HG02763 (cell line): ENCODE measurements around the gene LPA.
"Not testable (repeated sequence)": the region's sequence is repeated elsewhere in the genome, so short reads cannot be mapped to it uniquely, and the experiment has no call there.

Experiments
- ATAC-seq: cut with Tn5 transposase; IDR thresholded peaks from one replicate; pipeline ENCODE4 v1.9.1; 2021; ENCODE audit warnings: mild to moderate bottlenecking, moderate library complexity; ENCODE audit not compliant: unreplicated experiment

The LPA gene, protein sequence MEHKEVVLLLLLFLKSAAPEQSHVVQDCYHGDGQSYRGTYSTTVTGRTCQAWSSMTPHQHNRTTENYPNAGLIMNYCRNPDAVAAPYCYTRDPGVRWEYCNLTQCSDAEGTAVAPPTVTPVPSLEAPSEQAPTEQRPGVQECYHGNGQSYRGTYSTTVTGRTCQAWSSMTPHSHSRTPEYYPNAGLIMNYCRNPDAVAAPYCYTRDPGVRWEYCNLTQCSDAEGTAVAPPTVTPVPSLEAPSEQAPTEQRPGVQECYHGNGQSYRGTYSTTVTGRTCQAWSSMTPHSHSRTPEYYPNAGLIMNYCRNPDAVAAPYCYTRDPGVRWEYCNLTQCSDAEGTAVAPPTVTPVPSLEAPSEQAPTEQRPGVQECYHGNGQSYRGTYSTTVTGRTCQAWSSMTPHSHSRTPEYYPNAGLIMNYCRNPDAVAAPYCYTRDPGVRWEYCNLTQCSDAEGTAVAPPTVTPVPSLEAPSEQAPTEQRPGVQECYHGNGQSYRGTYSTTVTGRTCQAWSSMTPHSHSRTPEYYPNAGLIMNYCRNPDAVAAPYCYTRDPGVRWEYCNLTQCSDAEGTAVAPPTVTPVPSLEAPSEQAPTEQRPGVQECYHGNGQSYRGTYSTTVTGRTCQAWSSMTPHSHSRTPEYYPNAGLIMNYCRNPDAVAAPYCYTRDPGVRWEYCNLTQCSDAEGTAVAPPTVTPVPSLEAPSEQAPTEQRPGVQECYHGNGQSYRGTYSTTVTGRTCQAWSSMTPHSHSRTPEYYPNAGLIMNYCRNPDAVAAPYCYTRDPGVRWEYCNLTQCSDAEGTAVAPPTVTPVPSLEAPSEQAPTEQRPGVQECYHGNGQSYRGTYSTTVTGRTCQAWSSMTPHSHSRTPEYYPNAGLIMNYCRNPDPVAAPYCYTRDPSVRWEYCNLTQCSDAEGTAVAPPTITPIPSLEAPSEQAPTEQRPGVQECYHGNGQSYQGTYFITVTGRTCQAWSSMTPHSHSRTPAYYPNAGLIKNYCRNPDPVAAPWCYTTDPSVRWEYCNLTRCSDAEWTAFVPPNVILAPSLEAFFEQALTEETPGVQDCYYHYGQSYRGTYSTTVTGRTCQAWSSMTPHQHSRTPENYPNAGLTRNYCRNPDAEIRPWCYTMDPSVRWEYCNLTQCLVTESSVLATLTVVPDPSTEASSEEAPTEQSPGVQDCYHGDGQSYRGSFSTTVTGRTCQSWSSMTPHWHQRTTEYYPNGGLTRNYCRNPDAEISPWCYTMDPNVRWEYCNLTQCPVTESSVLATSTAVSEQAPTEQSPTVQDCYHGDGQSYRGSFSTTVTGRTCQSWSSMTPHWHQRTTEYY (N-terminal part only)

DNA sequence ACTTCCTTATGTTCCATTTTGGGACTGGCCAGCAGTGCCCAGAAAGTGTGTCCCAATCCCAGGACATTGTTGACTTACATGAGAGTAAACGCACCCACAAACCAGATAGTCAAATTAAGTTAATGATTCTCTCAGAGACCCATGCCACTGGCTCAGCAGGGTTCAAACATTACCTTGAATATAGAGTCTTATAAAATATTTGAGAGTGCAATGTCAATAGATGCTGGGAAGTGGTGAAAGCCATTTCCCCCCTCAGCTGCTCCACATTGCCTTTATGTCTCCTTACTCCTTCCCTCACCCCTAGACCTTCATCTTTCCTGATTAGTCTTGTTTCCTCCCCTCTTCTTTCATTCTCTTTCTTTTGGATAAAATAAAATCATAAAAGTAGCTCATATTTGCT, at the start of gene LPA:
Gene LPA (minus strand): TSS at position 78 of the 400 bp plus-strand sequence. CDS start 61 bp downstream, at position 17.
- not testable (repeated sequence) for ATAC-seq

DNA sequence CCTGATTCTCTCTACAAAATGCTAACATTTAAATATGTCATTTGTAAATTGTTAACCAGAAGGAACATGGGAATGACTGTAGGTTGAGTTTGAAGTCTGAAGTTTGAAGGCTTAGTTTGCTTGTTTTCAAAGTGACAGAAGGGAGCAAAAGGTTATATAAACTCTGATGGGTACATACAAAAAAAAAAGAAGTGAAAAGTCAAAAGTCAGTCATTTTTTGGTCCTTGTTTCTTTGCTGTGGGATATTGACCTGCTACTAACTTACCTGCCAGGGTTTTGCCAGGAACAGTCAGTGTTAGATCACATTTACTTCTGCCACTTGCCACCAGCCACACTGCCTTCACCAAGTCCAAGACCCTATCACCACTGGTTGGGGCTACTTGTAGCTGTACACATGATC, 44.9 kb upstream of the LPA start:
- ATAC-seq: not testable (repeated sequence)

DNA sequence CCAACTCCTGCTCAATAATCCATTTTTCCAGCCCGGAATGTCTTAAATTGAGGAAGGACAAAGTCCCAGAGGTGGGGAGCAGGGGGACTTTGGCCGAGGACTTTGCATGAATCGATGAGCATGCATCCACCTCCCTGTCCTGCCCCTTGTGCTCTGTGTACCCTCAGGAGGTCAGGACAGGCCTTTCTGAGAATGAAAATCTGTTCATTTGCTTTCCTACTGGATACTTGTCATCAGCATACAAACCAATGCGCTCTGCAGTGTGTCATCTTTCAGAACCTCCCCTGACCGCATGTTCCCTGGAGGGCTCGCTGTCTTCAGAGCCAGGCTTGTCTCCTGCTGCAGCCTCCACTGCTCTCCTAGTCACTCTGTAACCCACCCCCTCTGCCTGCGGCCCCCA, 40.6 kb upstream of the LPA start:
- ATAC-seq: not testable (repeated sequence)

DNA sequence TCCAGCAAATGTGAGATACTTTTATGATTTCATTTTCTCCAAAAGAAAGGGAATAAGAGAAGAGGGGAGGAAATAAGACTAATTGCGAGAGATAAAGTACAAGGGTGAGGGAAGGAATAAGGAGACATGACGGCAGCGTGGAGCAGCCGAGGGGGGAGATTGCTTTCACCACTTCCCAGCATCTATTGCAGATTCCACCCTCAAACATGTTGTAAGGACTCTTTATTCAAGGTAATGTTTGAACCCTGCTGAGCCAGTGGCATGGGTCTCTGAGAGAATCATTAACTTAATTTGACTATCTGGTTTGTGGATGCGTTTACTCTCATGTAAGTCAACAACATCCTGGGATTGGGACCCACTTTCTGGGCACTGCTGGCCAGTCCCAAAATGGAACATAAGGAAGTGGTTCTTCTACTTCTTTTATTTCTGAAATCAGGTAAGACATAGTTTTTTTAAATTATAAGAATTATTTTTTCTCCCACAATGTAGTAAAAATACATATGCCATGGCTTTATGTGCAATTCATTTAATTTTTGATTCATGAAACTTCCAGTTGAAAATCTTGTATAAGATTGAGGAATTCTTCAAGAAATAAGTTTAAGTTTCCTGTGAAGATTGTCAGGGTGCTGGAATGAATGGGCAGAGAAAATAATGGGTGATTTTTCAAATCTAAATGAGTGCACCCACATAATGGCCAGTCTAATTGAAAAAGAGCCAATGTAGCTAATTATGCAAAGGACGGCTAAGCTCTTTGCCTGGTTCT, 38.0 kb upstream of the LPA start, which contains the start of gene PLG:
Gene PLG (plus strand): TSS at position 327 of the 763 bp plus-strand sequence. CDS start 61 bp downstream, at position 388.
- not testable (repeated sequence) for ATAC-seq

DNA sequence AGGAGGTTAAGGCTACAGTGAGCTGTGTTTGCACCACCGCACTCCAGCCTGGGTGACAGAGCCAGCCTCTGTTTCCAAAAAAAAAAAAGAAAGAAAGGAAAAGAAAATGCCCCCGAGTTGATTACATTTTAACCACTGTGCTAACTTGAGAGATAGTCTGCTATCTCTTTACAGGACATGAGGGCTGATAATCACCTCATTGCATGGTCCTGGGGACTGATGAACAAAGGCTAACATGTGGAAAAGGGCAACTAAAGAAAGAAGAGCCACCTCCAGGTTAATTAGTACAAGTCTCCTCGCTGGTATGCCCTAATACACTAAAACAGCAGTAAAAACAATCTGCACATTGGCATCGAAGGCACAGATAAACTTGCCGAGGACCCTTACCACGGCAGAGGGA, 33.8 kb upstream of the LPA start:
- ATAC-seq: no peak

DNA sequence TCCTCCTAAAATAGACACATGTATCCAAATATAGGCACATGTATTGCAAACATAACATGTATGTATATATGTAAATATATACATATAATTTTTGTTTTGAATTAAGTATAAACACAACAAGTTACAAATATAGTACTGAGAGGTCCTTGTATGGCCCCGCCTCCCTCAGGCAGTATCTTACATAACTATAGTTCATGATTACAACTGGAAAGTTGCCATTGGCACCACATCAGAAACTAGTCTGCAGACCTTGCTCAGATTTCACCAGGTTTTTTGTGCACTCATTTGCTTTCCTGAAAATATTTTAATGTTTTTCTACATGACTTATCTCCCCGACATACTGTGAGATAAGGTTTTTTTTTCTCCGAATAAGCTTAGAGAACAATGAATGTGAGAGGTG, 32.8 kb upstream of the LPA start:
- not testable (repeated sequence) for ATAC-seq

DNA sequence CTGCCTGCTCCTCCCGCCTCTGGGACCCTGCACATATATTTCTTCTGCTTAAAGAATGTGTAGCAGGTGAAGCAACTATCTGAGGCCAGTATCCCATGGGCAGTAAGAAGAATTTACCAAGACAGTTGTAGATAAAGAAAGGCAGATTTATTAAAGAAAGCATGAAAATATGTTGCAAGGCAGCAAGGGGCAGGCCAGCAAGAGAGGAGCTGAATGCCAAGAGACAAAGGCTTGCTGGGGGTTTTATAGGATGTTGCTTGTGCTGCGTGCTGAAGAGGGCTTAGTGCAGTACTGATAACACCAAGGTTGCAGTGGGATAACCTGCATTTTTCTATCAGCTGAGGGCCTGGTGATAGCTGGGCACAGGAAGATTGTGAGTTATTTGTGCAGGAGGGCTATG, 31.5 kb upstream of the LPA start:
- ATAC-seq: not testable (repeated sequence)

DNA sequence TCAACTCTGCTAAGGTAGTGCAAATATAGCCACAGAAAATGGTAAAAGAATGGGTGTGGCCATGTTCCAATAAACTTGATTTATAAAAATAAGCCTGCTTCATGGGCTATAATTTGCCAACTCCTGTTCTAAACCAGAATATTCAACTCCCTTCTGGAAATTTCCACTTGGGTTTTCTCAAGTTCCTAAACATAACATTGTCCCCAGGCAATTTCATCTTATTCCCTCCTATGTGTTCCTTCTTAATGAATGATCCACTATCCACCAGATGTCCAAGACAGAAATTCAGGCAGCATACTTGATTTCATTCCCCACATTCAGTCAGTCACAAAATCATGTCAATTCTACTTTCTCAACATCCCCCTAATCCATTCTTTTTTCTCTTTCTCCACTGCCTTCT, 30.9 kb upstream of the LPA start:
- ATAC-seq: not testable (repeated sequence)

DNA sequence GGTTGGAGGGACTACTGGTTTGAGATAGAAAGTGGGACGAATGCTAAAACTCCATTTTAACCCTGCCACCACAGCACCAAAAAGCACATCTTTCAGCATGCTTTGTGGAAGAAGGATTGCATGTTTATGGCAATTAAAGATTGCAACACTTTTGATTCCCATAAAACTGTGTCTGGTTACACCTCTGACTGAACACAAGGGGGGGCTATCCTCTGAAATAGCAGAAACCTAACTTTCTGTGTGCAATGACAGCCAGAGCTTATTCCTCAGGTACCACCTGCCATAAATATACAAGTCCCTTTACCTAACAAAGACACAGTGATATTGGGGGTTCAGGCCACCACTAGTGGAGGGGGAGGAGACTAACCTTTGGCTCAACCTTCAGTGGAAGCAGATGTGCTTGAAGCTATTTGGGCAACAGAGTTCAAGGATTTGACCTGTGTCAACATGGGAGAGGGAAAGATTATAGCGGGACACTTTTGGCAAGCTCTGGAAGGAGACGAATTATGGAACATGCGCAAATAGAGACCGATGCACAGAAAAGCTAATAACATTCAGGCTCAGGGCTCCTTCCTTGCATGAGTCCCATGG, 28.4 kb upstream of the LPA start:
- no peak for ATAC-seq

DNA sequence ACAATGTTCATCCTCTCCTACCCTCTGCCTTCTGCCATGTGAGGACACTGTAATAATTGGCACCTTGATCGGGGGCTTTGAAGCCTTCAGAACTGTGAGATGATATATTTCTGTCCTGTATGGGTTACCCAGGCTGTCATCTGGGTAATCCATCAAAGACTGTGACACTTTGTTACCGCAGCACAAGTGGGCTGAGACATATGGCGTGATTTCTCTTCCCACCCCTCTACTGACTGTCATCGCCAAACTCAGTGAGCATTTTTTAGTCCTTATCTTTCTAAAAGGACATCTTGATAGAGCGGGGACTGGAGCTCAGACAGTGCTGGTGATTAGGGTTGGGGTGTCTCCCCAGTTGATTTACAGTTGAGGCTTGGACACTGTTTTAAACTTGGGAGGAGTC, 27.5 kb upstream of the LPA start:
- ATAC-seq: no peak

DNA sequence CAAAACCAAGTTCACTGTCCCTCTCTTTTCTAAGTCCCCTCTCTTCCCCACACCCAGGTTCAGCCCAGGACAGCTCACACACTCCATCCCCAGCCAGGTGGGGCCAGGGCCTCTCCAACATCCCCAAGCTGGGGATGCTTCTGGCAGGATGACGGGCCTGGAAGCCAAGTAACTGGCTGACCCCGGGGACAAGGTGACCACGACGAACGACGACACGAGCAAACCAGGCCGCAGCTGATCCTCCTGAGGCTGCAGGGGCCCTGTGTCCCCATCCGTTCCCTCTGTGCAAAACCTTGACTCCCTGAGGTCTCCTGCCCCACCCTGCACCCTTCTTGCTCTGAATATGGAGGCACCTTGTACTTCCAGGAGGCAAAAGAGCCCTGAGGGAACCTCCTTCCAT, 26.4 kb upstream of the LPA start:
- no peak for ATAC-seq

DNA sequence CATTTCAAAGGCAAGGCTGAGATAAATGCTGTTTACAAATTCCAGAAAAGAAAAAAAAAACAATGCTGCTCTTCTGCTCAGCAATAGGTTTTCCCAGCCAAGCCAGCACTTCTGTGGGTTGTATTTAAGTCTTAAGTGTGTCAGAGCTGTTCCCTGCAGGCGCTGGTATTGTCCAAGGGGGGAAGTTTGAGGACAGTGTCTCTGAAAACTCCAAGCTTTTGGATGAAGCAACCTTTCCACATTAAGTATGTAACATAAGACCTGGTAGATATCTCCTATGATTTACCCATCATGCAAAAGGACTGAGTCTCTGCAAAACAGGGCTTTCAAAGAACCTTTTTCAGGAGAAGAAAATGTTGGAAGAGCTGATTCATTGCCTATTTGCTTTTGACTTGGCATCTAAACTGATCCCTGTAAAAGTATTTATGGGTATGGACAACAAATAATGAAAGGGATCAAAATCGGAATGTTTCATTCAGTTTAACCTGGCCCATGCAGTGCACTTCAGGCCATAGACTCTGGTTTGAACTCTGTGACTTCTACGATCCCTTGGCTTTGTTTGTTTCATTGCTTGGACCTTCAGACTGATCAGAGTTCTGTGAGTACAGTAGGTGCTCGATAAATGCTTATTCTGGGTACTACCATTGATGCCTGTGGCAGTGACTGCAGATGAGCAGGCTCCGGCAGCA, 21.8 kb upstream of the LPA start:
- no peak for ATAC-seq

DNA sequence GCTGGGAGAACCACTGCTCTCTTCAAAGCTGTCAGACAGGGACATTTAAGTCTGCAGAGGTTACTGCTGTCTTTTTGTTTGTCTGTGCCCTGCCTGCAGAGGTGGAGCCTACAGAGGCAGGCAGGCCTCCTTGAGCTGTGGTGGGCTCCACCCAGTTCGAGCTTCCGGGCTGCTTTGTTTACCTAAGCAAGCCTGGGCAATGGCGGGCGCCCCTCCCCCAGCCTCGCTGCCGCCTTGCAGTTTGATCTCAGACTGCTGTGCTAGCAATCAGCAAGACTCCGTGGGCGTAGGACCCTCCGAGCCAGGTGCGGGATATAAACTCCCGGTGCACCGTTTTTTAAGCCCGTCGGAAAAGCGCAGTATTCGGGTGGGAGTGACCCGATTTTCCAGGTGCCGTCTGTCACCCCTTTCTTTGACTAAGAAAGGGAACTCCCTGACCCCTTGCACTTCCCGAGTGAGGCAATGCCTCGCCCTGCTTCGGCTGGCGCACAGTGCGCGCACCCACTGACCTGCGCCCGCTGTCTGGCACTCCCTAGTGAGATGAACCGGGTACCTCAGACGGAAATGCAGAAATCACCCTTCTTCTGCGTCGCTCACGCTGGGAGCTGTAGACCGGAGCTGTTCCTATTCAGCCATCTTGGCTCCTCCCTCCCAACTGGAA, 21.2 kb upstream of the LPA start:
- not testable (repeated sequence) for ATAC-seq

DNA sequence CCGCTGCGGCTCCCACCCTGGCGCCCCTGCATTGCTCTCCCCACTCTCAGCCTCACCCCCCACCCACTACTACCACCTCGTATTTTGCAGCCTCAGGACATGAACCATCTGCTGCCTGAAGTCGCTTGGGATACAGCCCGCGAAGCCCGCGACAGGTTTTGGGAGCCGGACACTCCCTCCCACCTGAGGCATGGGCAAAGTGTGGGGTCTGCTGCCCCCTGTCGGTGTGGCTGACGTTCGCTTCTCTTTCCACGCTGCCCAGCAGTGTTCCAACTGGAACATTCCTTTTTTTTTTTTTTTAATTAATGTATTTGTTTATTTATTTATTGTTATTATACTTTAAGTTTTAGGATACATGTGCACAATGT, 15.3 kb upstream of the LPA start:
- ATAC-seq: no peak

DNA sequence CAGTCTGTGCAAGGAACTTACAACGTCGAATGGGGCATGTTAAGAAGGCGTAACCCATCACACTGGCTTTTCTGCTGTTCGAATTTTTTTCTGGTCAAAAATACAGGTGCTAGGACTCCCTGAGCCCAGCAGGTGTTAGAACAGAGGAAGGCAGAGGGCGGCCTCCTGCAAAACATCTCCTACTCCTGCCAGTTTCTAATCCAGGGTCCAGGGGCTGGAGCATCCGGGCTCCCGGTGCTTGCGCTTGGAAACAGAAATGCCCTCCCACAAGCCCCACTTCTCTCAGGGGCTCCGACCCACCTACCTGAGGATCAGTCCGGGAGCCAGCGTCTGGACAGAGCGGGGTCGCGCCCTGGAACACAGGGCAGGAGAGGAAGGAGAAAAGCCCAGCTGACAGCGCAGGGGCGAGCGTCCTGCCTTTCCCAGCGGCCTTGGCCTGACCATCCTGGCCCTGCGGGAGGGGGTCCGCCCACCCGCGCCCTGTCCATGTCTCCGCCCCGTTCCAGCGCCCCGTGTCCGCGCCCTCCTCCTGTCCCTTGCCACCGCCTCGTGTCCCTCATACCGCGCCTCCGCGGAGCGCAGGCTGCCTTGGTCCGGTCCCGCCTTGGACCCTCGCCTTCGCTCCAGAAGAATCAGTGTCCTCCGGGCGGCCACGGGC, 14.8 kb upstream of the LPA start:
- ATAC-seq: no peak

DNA sequence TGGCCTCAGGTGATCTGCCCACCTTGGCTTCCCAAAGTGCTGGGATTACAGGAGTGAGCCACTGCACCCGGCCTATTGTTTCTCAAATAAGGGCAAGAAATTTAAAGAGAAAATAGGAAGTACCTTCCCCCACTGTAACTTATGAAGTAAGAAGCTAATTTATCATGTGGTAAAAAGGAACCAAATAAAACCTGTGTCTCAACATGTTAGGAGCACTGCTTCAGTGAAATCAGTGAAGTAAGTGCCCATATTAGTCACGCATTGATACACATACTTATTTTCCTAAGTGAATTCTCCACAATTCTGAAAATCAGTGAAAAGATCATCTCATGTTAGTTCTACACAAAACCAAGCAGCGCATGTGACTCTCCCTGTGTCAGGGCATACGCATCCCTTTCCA, 14.2 kb upstream of the LPA start:
- ATAC-seq: no peak

DNA sequence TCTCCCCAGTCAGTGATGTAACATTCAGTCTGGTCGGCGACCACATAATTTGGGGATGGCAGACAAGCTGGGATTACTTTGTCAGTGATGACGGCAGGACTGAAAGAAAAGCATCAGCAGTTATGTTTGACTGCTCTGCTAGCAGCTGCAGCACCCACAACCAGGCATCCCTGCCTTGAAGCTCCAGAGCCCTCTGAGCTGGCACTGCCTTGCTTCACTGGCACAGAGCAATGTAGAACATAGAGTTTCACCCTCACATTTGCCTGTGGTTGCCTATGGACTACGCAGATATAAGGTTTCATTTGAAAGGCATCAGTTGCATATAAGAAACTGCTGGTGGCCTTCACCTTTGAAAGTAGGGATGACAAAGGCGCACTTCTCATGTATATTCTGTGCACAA, 12.3 kb upstream of the LPA start:
- ATAC-seq: not testable (repeated sequence)

DNA sequence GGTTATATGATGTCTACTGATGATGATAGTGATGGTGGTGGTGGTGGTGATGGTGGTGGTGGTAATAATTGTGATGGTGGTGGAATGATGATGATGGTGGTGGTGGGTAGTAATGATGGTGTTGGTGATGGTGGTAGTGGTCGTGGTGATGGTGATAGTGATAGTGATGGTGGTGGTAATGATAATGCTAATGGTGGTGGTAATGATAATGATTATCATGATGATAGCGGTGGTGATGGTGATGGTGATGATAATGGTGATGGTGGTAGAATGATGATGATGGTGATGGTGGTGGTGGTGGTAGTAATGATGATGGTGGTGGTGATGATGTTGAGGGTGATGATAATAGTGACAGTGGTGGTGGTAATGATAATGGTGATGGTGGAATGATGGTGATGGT, 4.5 kb upstream of the LPA start:
- no peak for ATAC-seq
